Measurements from ENCODE around the gene ZNF214. TPM values are rescaled to one million over a fixed set of nuclear protein-coding genes. Genes with fewer than 3 reads are reported as not detected.

ZNF214 gene
- total RNA-seq, 1 donor from 2014 or later = not detected

- H3K27me3 Mint-ChIP-seq = peaks cover 6% of the 10 kb centered on the region
- H3K9me3 Mint-ChIP-seq = no peaks in the 10 kb centered on the region
- DNase-seq (no peak), ATAC-seq (ENCODE audit: low read depth) (no peak)
- no peak overlapping the region for H3K27ac Mint-ChIP-seq
- no peak for TF ChIP-seq CTCF (IDR thresholded peaks at IDR 0.05)
- no peaks in the 10 kb centered on the region for H3K4me1 Mint-ChIP-seq
- intact Hi-C loops (cut with micrococcal nuclease) = no loop called here
- no peak overlapping the region for H3K4me3 Mint-ChIP-seq
- POLR2A ChIA-PET = no interaction called here
- CTCF ChIA-PET = no interaction called here
- no peaks in the 10 kb centered on the region for H3K36me3 Mint-ChIP-seq (ENCODE audit: low read depth)
Measured at GRCh38 chr11:7030836-7031235, 10.7 kb upstream of the ZNF214 start.

GRCh38 chr11:7028141-7028540 lies 8.0 kb upstream of the ZNF214 start:
- no peak for DNase-seq
- CTCF ChIA-PET = no interaction called here
- Mint-ChIP-seq H3K4me1 (no peaks in the 10 kb centered on the region), H3K27ac (no peak overlapping the region), H3K9me3 (no peaks in the 10 kb centered on the region), H3K36me3 (ENCODE audit: low read depth) (no peaks in the 10 kb centered on the region), H3K27me3 (peaks cover 4% of the 10 kb centered on the region), H3K4me3 (no peak overlapping the region)
- intact Hi-C loops (cut with micrococcal nuclease) = no loop called here
- TF ChIP-seq CTCF (IDR thresholded peaks at IDR 0.05) = no peak
- POLR2A ChIA-PET = no interaction called here
- no peak for ATAC-seq (ENCODE audit: low read depth)

- H3K4me1 Mint-ChIP-seq = peaks cover 11% of the 10 kb centered on the region
- H3K36me3 Mint-ChIP-seq (ENCODE audit: low read depth) = no peaks in the 10 kb centered on the region
- no peaks in the 10 kb centered on the region for H3K9me3 Mint-ChIP-seq
- no peak for DNase-seq
- intact Hi-C loops (cut with micrococcal nuclease) = no loop called here
- no peak overlapping the region for H3K4me3 Mint-ChIP-seq
- H3K27ac Mint-ChIP-seq = no peak overlapping the region
- TF ChIP-seq CTCF (IDR thresholded peaks at IDR 0.05) = no peak
- CTCF ChIA-PET = no interaction called here
- ATAC-seq (ENCODE audit: low read depth) = no peak
- peaks cover 35% of the 10 kb centered on the region for H3K27me3 Mint-ChIP-seq
- POLR2A ChIA-PET = no interaction called here
Measured at GRCh38 chr11:7021318-7021717, 1.2 kb upstream of the ZNF214 start.

- no peaks in the 10 kb centered on the region for H3K36me3 Mint-ChIP-seq (ENCODE audit: low read depth)
- CTCF ChIA-PET = no interaction called here
- POLR2A ChIA-PET = no interaction called here
- peaks cover 11% of the 10 kb centered on the region for H3K4me1 Mint-ChIP-seq
- intact Hi-C loops (cut with micrococcal nuclease) = no loop called here
- peaks cover 35% of the 10 kb centered on the region for H3K27me3 Mint-ChIP-seq
- no peak for TF ChIP-seq CTCF (IDR thresholded peaks at IDR 0.05)
- no peak for DNase-seq
- ATAC-seq (ENCODE audit: low read depth) = no peak
- H3K4me3 Mint-ChIP-seq = peak overlapping the region; percentile 69
- no peak overlapping the region for H3K27ac Mint-ChIP-seq
- no peaks in the 10 kb centered on the region for H3K9me3 Mint-ChIP-seq
Measured at GRCh38 chr11:7019500-7020182, 505 bp downstream of the ZNF214 start.

GRCh38 chr11:7016011-7016410 lies 4.1 kb downstream of the ZNF214 start:
- H3K27me3 Mint-ChIP-seq = peaks cover 20% of the 10 kb centered on the region
- H3K27ac Mint-ChIP-seq = no peak overlapping the region
- no peaks in the 10 kb centered on the region for H3K9me3 Mint-ChIP-seq
- intact Hi-C loops (cut with micrococcal nuclease) = no loop called here
- H3K36me3 Mint-ChIP-seq (ENCODE audit: low read depth) = no peaks in the 10 kb centered on the region
- DNase-seq (no peak), ATAC-seq (ENCODE audit: low read depth) (no peak)
- CTCF ChIA-PET = no interaction called here
- TF ChIP-seq CTCF (IDR thresholded peaks at IDR 0.05) = no peak
- POLR2A ChIA-PET = no interaction called here
- peaks cover 11% of the 10 kb centered on the region for H3K4me1 Mint-ChIP-seq
- no peak overlapping the region for H3K4me3 Mint-ChIP-seq
